GM21526 (cell line): ENCODE data around the gene CXCR3.
A peak's percentile ranks its signal among the peaks of the same experiment; 100 is the strongest.

Experiments
- ATAC-seq: cut with Tn5 transposase; IDR thresholded peaks from one replicate; pipeline ENCODE4 v1.9.1; 2021; ENCODE audit warnings: moderate library complexity; ENCODE audit not compliant: unreplicated experiment, low FRiP score

CXCR3 gene

GRCh38 chrX:71637848-71638247, 19.5 kb upstream of the CXCR3 start:
- ATAC-seq: no peak

- no peak for ATAC-seq
Measured at GRCh38 chrX:71637253-71637618, 18.9 kb upstream of the CXCR3 start.

- ATAC-seq: no peak
Measured at GRCh38 chrX:71636438-71637252, 18.3 kb upstream of the CXCR3 start.

- ATAC-seq: no peak
Measured at GRCh38 chrX:71634366-71634765, 16.1 kb upstream of the CXCR3 start.

- no peak for ATAC-seq
Measured at GRCh38 chrX:71632923-71633657, 14.8 kb upstream of the CXCR3 start.

- ATAC-seq: peak; percentile 70
Measured at GRCh38 chrX:71629467-71629866, 11.2 kb upstream of the CXCR3 start.

- no peak for ATAC-seq
Measured at GRCh38 chrX:71627588-71628404, 9.5 kb upstream of the CXCR3 start.

GRCh38 chrX:71626576-71626975, 8.3 kb upstream of the CXCR3 start:
- ATAC-seq: no peak

- no peak for ATAC-seq
Measured at GRCh38 chrX:71625471-71625870, 7.2 kb upstream of the CXCR3 start.

- ATAC-seq: no peak
Measured at GRCh38 chrX:71623714-71624113, 5.4 kb upstream of the CXCR3 start.

- ATAC-seq: peak; percentile 51
Measured at GRCh38 chrX:71622576-71623450, 4.5 kb upstream of the CXCR3 start.

GRCh38 chrX:71622032-71622575, 3.8 kb upstream of the CXCR3 start:
- peak; percentile 4 for ATAC-seq

GRCh38 chrX:71621603-71622002, 3.3 kb upstream of the CXCR3 start:
- no peak for ATAC-seq

- no peak for ATAC-seq
Measured at GRCh38 chrX:71619986-71620385, 1.7 kb upstream of the CXCR3 start.

GRCh38 chrX:71619193-71619592, 882 bp upstream of the CXCR3 start:
- ATAC-seq: no peak

GRCh38 chrX:71618787-71619186, 476 bp upstream of the CXCR3 start:
- no peak for ATAC-seq

- ATAC-seq: no peak
Measured at GRCh38 chrX:71617742-71618141, 569 bp downstream of the CXCR3 start.

GRCh38 chrX:71616672-71617529, 1.4 kb downstream of the CXCR3 start:
- no peak for ATAC-seq

GRCh38 chrX:71615954-71616353, 2.4 kb downstream of the CXCR3 start:
- no peak for ATAC-seq
